Omental fat pad (tissue), 4 donors: ENCODE data around the gene DCLK2. TPM values are rescaled to one million over a fixed set of nuclear protein-coding genes. Genes with fewer than 3 reads are reported as not detected.

Source experiments
- ATAC-seq: fragments of 150-250 bp; one replicate; pipeline ENCODE4 v1.9.1; 2016; ENCODE audit warnings: mild to moderate bottlenecking, moderate library complexity; ENCODE audit not compliant: low FRiP score
- DNase-seq: peaks from one replicate; pipeline ENCODE4 v3.0.0-alpha.2; 2019; ENCODE audit warnings: low spot score
- CTCF ChIP-seq, 3 donors: fragments of 450-650 bp; IDR thresholded peaks; one replicate each; pipeline ENCODE4 v1.5.1; 2016 to 2017; ENCODE audit warnings: antibody characterized with exemption in 3 of 3, mild to moderate bottlenecking in 3 of 3, moderate library complexity in 2 of 3
- total RNA-seq, 4 donors: library from RNA; depleted of rRNA; stranded (reverse); fragments of >200 nt; gene quantifications; one replicate each; pipeline ENCODE4 v1.1.0, GENCODE V29; 2016

DCLK2 gene
- total RNA-seq, 4 donors from 2014 or later: 4.9 to 8.8 (median 6.7) TPM

- no peak for TF ChIP-seq CTCF (IDR thresholded peaks at IDR 0.05)
- ATAC-seq: peak; percentile 85
- DNase-seq: no peak
Observed at GRCh38 chr4:150237110-150237872, 159.0 kb downstream of the DCLK2 start.

- ATAC-seq (no peak), DNase-seq (no peak)
- no peak for TF ChIP-seq CTCF (IDR thresholded peaks at IDR 0.05)
Observed at GRCh38 chr4:150238591-150238990, 160.3 kb downstream of the DCLK2 start.

GRCh38 chr4:150240011-150240410, 161.8 kb downstream of the DCLK2 start:
- ATAC-seq (no peak), DNase-seq (no peak)
- TF ChIP-seq CTCF (IDR thresholded peaks at IDR 0.05): no peak

- DNase-seq (no peak), ATAC-seq (no peak)
- TF ChIP-seq CTCF (IDR thresholded peaks at IDR 0.05): peak in 1 of 3 donors; percentile 38
Observed at GRCh38 chr4:150242820-150243458, 164.7 kb downstream of the DCLK2 start.

DNA sequence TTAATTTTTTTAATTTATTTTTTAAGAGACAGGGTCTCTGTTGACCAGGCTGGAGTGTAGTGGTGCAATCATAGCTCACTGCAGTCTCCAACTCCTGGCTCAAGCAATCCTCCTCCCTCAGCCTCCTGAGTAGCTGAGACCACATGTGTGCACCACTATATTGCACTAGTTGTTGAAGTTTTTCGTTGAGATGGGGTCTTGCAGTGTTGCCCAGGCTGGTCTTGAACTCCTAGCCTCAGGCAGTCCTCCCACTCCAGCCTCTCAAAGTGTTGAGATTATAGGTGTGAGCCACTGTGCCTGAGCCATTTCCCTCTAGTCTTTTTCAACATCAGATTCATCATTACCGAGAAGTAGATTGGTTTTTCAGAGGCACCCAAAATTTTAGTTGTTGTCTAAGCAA, 165.7 kb downstream of the DCLK2 start:
- ATAC-seq (no peak), DNase-seq (no peak)
- no peak for TF ChIP-seq CTCF (IDR thresholded peaks at IDR 0.05)

- ATAC-seq: no peak
- no peak for DNase-seq
- no peak for TF ChIP-seq CTCF (IDR thresholded peaks at IDR 0.05)
Observed at GRCh38 chr4:150244600-150244999, 166.4 kb downstream of the DCLK2 start.

- ATAC-seq: no peak
- no peak for TF ChIP-seq CTCF (IDR thresholded peaks at IDR 0.05)
- no peak for DNase-seq
Observed at GRCh38 chr4:150247184-150247583, 168.9 kb downstream of the DCLK2 start.
